PC-9 (cell line): ENCODE data around the gene GABRB1.

Experiments used
- CTCF ChIP-seq: fragments of 200-600 bp; sonication (generic); conservative IDR thresholded peaks from 2 replicates; pipeline ENCODE4 v1.6.1; 2017; ENCODE audit warnings: mixed run types, antibody characterized with exemption, mild to moderate bottlenecking, moderate library complexity
- EZH2 ChIP-seq: fragments of 200-600 bp; sonication (generic); IDR thresholded peaks from 2 replicates; pipeline ENCODE4 v1.8.0; 2017; ENCODE audit warnings: antibody characterized with exemption, low read depth

- TF ChIP-seq CTCF (no peak), EZH2 (no peak)
These were observed 37.4 kb upstream of the GABRB1 start for GRCh38 chr4:46994007-46994405.
